Stimulated activated CD4-positive, alpha-beta T cell treated with anti-CD3 and anti-CD28 coated beads, TNF-alpha, amount 100 ng/mL, for 24 hours (primary cell): Measurements from ENCODE around the gene UQCC3.
"Not testable (repeated sequence)": the region's sequence is repeated elsewhere in the genome, so short reads cannot be mapped to it uniquely, and the experiment has no call there.

Experiments
- DNase-seq, 3 experiments: peaks; one replicate each; pipeline ENCODE4 v3.0.0-alpha.2; 2020; ENCODE audit warnings: low read depth in 3 of 3

UQCC3 gene

GRCh38 chr11:62702246-62702645 is 30.8 kb downstream of the UQCC3 start:
- no peak for DNase-seq

GRCh38 chr11:62703921-62704320 is 32.4 kb downstream of the UQCC3 start:
- not testable (repeated sequence) for DNase-seq

GRCh38 chr11:62705413-62705812 is 33.9 kb downstream of the UQCC3 start:
- DNase-seq = no peak

GRCh38 chr11:62705880-62706849 is 34.7 kb downstream of the UQCC3 start:
- DNase-seq = peak; percentile 91 to 92 (median 92)

- no peak for DNase-seq
These were observed 35.4 kb downstream of the UQCC3 start for GRCh38 chr11:62706850-62707247.

GRCh38 chr11:62707277-62707861 is 35.9 kb downstream of the UQCC3 start, which contains the start of the genes BSCL2 and GNG3:
Gene BSCL2, minus strand, starts transcription at chr11:62707424. Its CDS starts 229 bp downstream, at chr11:62707195.
Gene GNG3, plus strand, starts transcription at chr11:62707676. Its CDS starts 620 bp downstream, at chr11:62708296.
- DNase-seq = no peak

GRCh38 chr11:62708392-62708791 is 36.9 kb downstream of the UQCC3 start:
- no peak for DNase-seq

GRCh38 chr11:62708793-62709192 is 37.3 kb downstream of the UQCC3 start:
- peak in 2 of 3 experiments; percentile 29 to 43 for DNase-seq

- DNase-seq = peak; percentile 89 to 95 (median 92)
These were observed 38.0 kb downstream of the UQCC3 start for GRCh38 chr11:62709247-62710000.

- DNase-seq = no peak
These were observed 38.5 kb downstream of the UQCC3 start for GRCh38 chr11:62710001-62710345.

- no peak for DNase-seq
These were observed 40.9 kb downstream of the UQCC3 start for GRCh38 chr11:62712276-62712812.

- DNase-seq = no peak
These were observed 41.4 kb downstream of the UQCC3 start for GRCh38 chr11:62712861-62713260.

- DNase-seq = no peak
These were observed 41.9 kb downstream of the UQCC3 start for GRCh38 chr11:62713343-62713742.

GRCh38 chr11:62715150-62716130 is 44.0 kb downstream of the UQCC3 start:
- no peak for DNase-seq

GRCh38 chr11:62716206-62716605 is 44.7 kb downstream of the UQCC3 start:
- DNase-seq = no peak

- DNase-seq = no peak
These were observed 45.3 kb downstream of the UQCC3 start for GRCh38 chr11:62716816-62717215.

- no peak for DNase-seq
These were observed 48.0 kb downstream of the UQCC3 start for GRCh38 chr11:62719302-62719978.

- DNase-seq = no peak
These were observed 50.5 kb downstream of the UQCC3 start for GRCh38 chr11:62721994-62722393.
